Effector memory CD8-positive, alpha-beta T cell (primary cell): ENCODE data around the gene ATP5MC2.
"Not testable (repeated sequence)": the region's sequence is repeated elsewhere in the genome, so short reads cannot be mapped to it uniquely, and the experiment has no call there.

Experiments
- ATAC-seq: fragments of 150-1000 bp; cut with Tn5 transposase; replicated peaks from 2 replicates; pipeline ENCODE4 v1.10.0; 2021; ENCODE audit warnings: mild to moderate bottlenecking, moderate library complexity
- DNase-seq, 3 experiments: peaks; one replicate each; pipeline ENCODE4 v3.0.0; 2021
- H3K27ac Mint-ChIP-seq, 2 donors: one replicate each; pipeline ENCODE4 v1.8.0; 2022; ENCODE audit warnings: mild to moderate bottlenecking in 2 of 2, mixed read lengths in 2 of 2, moderate library complexity in 2 of 2
- H3K27me3 Mint-ChIP-seq, 2 donors: one replicate each; pipeline ENCODE4 v1.8.0; 2022; ENCODE audit warnings: mixed read lengths in 2 of 2
- H3K36me3 Mint-ChIP-seq: one replicate; pipeline ENCODE4 v1.8.0; 2022; ENCODE audit warnings: mild to moderate bottlenecking, moderate library complexity, mixed read lengths; ENCODE audit not compliant: insufficient read depth
- H3K4me1 Mint-ChIP-seq, 2 donors: one replicate each; pipeline ENCODE4 v1.8.0; 2022; ENCODE audit warnings: low read depth in 2 of 2, mixed read lengths in 2 of 2
- H3K4me3 Mint-ChIP-seq, 2 donors: one replicate each; pipeline ENCODE4 v1.8.0; 2022; ENCODE audit warnings: mild to moderate bottlenecking in 2 of 2, mixed read lengths in 2 of 2, moderate library complexity in 2 of 2
- H3K9me3 Mint-ChIP-seq, 2 donors: one replicate each; pipeline ENCODE4 v1.8.0; 2022; ENCODE audit warnings: mixed read lengths in 2 of 2

Gene ATP5MC2

GRCh38 chr12:53659011-53659551 lies 16.8 kb downstream of the ATP5MC2 start:
- H3K4me3 Mint-ChIP-seq = no peak overlapping the region
- H3K9me3 Mint-ChIP-seq = no peaks in the 10 kb centered on the region
- peaks cover 23% of the 10 kb centered on the region for H3K36me3 Mint-ChIP-seq
- no peak overlapping the region for H3K27ac Mint-ChIP-seq
- DNase-seq (no peak), ATAC-seq (no peak)
- no peaks in the 10 kb centered on the region for H3K4me1 Mint-ChIP-seq
- no peaks in the 10 kb centered on the region for H3K27me3 Mint-ChIP-seq

GRCh38 chr12:53657041-53657440 lies 18.8 kb downstream of the ATP5MC2 start:
- no peak overlapping the region for H3K4me3 Mint-ChIP-seq
- no peaks in the 10 kb centered on the region for H3K9me3 Mint-ChIP-seq
- ATAC-seq (no peak), DNase-seq (no peak)
- no peak overlapping the region for H3K27ac Mint-ChIP-seq
- no peaks in the 10 kb centered on the region for H3K4me1 Mint-ChIP-seq
- peaks cover 12% of the 10 kb centered on the region for H3K36me3 Mint-ChIP-seq
- no peaks in the 10 kb centered on the region for H3K27me3 Mint-ChIP-seq

GRCh38 chr12:53653595-53653994 lies 22.3 kb downstream of the ATP5MC2 start:
- H3K36me3 Mint-ChIP-seq = peaks cover 4% of the 10 kb centered on the region
- no peak overlapping the region for H3K27ac Mint-ChIP-seq
- no peaks in the 10 kb centered on the region for H3K27me3 Mint-ChIP-seq
- no peak for DNase-seq
- no peaks in the 10 kb centered on the region for H3K9me3 Mint-ChIP-seq
- H3K4me3 Mint-ChIP-seq = no peak overlapping the region
- H3K4me1 Mint-ChIP-seq = no peaks in the 10 kb centered on the region
- no peak for ATAC-seq

- no peak for ATAC-seq
- DNase-seq = no peak
Observed at GRCh38 chr12:53652366-53652765, 23.5 kb downstream of the ATP5MC2 start.

GRCh38 chr12:53651737-53652136 lies 24.1 kb downstream of the ATP5MC2 start:
- Mint-ChIP-seq H3K4me1 (no peaks in the 10 kb centered on the region), H3K27me3 (no peaks in the 10 kb centered on the region), H3K9me3 (no peaks in the 10 kb centered on the region), H3K4me3 (no peak overlapping the region), H3K27ac (no peak overlapping the region), H3K36me3 (no peaks in the 10 kb centered on the region)
- DNase-seq (no peak), ATAC-seq (no peak)

More at GRCh38 chr12:53652366-53652765, 23.5 kb downstream of the ATP5MC2 start:
- Mint-ChIP-seq H3K9me3 (no peaks in the 10 kb centered on the region), H3K36me3 (peaks cover 4% of the 10 kb centered on the region), H3K27me3 (no peaks in the 10 kb centered on the region), H3K4me3 (no peak overlapping the region), H3K4me1 (no peaks in the 10 kb centered on the region), H3K27ac (no peak overlapping the region)

- not testable (repeated sequence) for H3K4me1 Mint-ChIP-seq, H3K36me3 Mint-ChIP-seq, H3K27ac Mint-ChIP-seq, H3K9me3 Mint-ChIP-seq, H3K4me3 Mint-ChIP-seq, DNase-seq, ATAC-seq
- peaks cover 0 to 11% of the 10 kb centered on the region in 2 donors for H3K27me3 Mint-ChIP-seq
Observed at GRCh38 chr12:53646300-53646699, 29.6 kb downstream of the ATP5MC2 start.

- no peaks in the 10 kb centered on the region for H3K36me3 Mint-ChIP-seq
- no peaks in the 10 kb centered on the region for H3K9me3 Mint-ChIP-seq
- ATAC-seq (no peak), DNase-seq (no peak)
- H3K4me1 Mint-ChIP-seq = peaks cover 0 to 3% of the 10 kb centered on the region in 2 donors
- H3K27ac Mint-ChIP-seq = no peak overlapping the region
- H3K4me3 Mint-ChIP-seq = no peak overlapping the region
- H3K27me3 Mint-ChIP-seq = peaks cover 0 to 11% of the 10 kb centered on the region in 2 donors
Observed at GRCh38 chr12:53645165-53645564, 30.7 kb downstream of the ATP5MC2 start.

- Mint-ChIP-seq H3K36me3 (no peaks in the 10 kb centered on the region), H3K27ac (no peak overlapping the region), H3K4me1 (peaks cover 1 to 3% of the 10 kb centered on the region in 2 donors), H3K4me3 (no peak overlapping the region), H3K27me3 (peaks cover 0 to 11% of the 10 kb centered on the region in 2 donors), H3K9me3 (no peaks in the 10 kb centered on the region)
- no peak for ATAC-seq
- DNase-seq = no peak
Observed at GRCh38 chr12:53644133-53644532, 31.8 kb downstream of the ATP5MC2 start.

- no peak for DNase-seq
- Mint-ChIP-seq H3K4me1 (peaks cover 1 to 3% of the 10 kb centered on the region in 2 donors), H3K27ac (no peak overlapping the region), H3K9me3 (no peaks in the 10 kb centered on the region), H3K4me3 (no peak overlapping the region), H3K36me3 (no peaks in the 10 kb centered on the region), H3K27me3 (peaks cover 0 to 11% of the 10 kb centered on the region in 2 donors)
- no peak for ATAC-seq
Observed at GRCh38 chr12:53643232-53643979, 32.5 kb downstream of the ATP5MC2 start.

- H3K4me3 Mint-ChIP-seq = no peak overlapping the region
- no peak overlapping the region for H3K27ac Mint-ChIP-seq
- H3K36me3 Mint-ChIP-seq = no peaks in the 10 kb centered on the region
- H3K4me1 Mint-ChIP-seq = peaks cover 0 to 1% of the 10 kb centered on the region in 2 donors
- H3K27me3 Mint-ChIP-seq = no peaks in the 10 kb centered on the region
- DNase-seq = no peak
- ATAC-seq = no peak
- no peaks in the 10 kb centered on the region for H3K9me3 Mint-ChIP-seq
Observed at GRCh38 chr12:53638057-53638456, 37.8 kb downstream of the ATP5MC2 start.

GRCh38 chr12:53636641-53637040 lies 39.2 kb downstream of the ATP5MC2 start:
- Mint-ChIP-seq H3K9me3 (no peaks in the 10 kb centered on the region), H3K36me3 (no peaks in the 10 kb centered on the region), H3K4me1 (peaks cover 0 to 2% of the 10 kb centered on the region in 2 donors), H3K4me3 (no peak overlapping the region), H3K27me3 (no peaks in the 10 kb centered on the region), H3K27ac (no peak overlapping the region)
- no peak for DNase-seq
- no peak for ATAC-seq

- DNase-seq, ATAC-seq, H3K36me3 Mint-ChIP-seq, H3K4me1 Mint-ChIP-seq, H3K9me3 Mint-ChIP-seq, H3K4me3 Mint-ChIP-seq, H3K27ac Mint-ChIP-seq, H3K27me3 Mint-ChIP-seq: not testable (repeated sequence)
Observed at GRCh38 chr12:53635708-53636107, 40.2 kb downstream of the ATP5MC2 start.

- no peak overlapping the region for H3K4me3 Mint-ChIP-seq
- H3K9me3 Mint-ChIP-seq = no peaks in the 10 kb centered on the region
- no peak overlapping the region for H3K27ac Mint-ChIP-seq
- H3K4me1 Mint-ChIP-seq = peaks cover 1 to 4% of the 10 kb centered on the region in 2 donors
- ATAC-seq = no peak
- no peaks in the 10 kb centered on the region for H3K27me3 Mint-ChIP-seq
- H3K36me3 Mint-ChIP-seq = no peaks in the 10 kb centered on the region
- no peak for DNase-seq
Observed at GRCh38 chr12:53631721-53632120, 44.2 kb downstream of the ATP5MC2 start.

- no peak for DNase-seq
- Mint-ChIP-seq H3K27ac (no peak overlapping the region), H3K4me3 (no peak overlapping the region), H3K9me3 (no peaks in the 10 kb centered on the region), H3K36me3 (peaks cover 10% of the 10 kb centered on the region), H3K4me1 (peaks cover 16 to 35% of the 10 kb centered on the region in 2 donors), H3K27me3 (no peaks in the 10 kb centered on the region)
- ATAC-seq = no peak
Observed at GRCh38 chr12:53627919-53628318, 48.0 kb downstream of the ATP5MC2 start.
